ENCODE results near the gene MED12.
"Not testable (repeated sequence)": the region's sequence is repeated elsewhere in the genome, so short reads cannot be mapped to it uniquely, and the experiment has no call there.

Gene MED12

GRCh38 chrX:71177327-71177726 lies 58.9 kb downstream of the MED12 start:
- DNase-seq (ENCODE audit: low read depth), result no peak
- TF ChIP-seq, protein P1, sequence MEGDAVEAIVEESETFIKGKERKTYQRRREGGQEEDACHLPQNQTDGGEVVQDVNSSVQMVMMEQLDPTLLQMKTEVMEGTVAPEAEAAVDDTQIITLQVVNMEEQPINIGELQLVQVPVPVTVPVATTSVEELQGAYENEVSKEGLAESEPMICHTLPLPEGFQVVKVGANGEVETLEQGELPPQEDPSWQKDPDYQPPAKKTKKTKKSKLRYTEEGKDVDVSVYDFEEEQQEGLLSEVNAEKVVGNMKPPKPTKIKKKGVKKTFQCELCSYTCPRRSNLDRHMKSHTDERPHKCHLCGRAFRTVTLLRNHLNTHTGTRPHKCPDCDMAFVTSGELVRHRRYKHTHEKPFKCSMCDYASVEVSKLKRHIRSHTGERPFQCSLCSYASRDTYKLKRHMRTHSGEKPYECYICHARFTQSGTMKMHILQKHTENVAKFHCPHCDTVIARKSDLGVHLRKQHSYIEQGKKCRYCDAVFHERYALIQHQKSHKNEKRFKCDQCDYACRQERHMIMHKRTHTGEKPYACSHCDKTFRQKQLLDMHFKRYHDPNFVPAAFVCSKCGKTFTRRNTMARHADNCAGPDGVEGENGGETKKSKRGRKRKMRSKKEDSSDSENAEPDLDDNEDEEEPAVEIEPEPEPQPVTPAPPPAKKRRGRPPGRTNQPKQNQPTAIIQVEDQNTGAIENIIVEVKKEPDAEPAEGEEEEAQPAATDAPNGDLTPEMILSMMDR (IDR thresholded peaks at IDR 0.05; ENCODE audit: insufficient read depth, low read depth, low read length, missing control alignments), result no peak
- no peak overlapping the region for H3K4me3 ChIP-seq (ENCODE audit: low read depth, low read length)

GRCh38 chrX:71178908-71179307 lies 60.5 kb downstream of the MED12 start:
- TF ChIP-seq, protein P1 (IDR thresholded peaks at IDR 0.05; ENCODE audit: insufficient read depth, low read depth, low read length, missing control alignments), result peak; percentile 51
- DNase-seq (ENCODE audit: low read depth), result peak; percentile 80
- H3K4me3 ChIP-seq (ENCODE audit: low read depth, low read length), result no peak overlapping the region

DNA sequence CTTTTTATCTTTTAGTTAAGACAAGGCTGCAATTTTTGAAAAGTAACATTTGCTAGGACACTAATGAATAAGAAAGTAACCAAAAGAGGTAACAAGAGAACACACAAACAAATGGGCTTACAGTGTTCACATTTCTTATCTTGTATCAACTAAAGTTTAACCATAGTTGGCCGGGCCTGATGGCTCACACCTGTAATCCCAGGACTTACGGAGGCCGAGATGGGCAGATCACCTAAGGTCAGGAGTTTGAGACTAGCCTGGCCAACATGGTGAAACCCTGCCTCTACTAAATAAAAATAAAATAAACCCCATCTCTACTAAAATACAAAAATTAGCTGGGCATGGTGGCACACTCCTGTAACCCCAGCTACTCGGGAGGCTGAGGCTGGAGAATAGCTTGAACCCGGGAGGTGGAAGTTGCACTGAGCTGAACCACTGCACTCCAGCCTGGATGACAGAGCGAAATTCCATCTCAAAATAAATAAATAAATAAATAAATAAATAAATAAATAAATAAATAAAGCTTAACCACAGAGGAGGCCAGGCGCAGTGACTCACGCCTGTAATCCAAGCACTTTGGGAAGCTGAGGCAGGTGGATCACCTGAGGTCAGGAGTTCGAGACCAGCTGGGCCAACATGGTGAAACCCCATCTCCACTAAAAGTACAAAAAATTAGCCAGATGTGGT lies 62.3 kb downstream of the MED12 start:
- peak overlapping the region; percentile 73 for H3K4me3 ChIP-seq (ENCODE audit: low read depth, low read length)
- not testable (repeated sequence) for DNase-seq (ENCODE audit: low read depth)

- peak; percentile 87 for DNase-seq (ENCODE audit: low read depth)
- peak overlapping the region; percentile 73 for H3K4me3 ChIP-seq (ENCODE audit: low read depth, low read length)
- TF ChIP-seq, protein P1 (IDR thresholded peaks at IDR 0.05; ENCODE audit: insufficient read depth, low read depth, low read length, missing control alignments), result no peak
Measured at GRCh38 chrX:71181558-71181909, 63.1 kb downstream of the MED12 start.

- DNase-seq (ENCODE audit: low read depth), result peak; percentile 96
- TF ChIP-seq, protein P1 (IDR thresholded peaks at IDR 0.05; ENCODE audit: insufficient read depth, low read depth, low read length, missing control alignments), result no peak
- peak overlapping the region; percentile 73 for H3K4me3 ChIP-seq (ENCODE audit: low read depth, low read length)
Measured at GRCh38 chrX:71181910-71182799, 63.8 kb downstream of the MED12 start.

- TF ChIP-seq, protein P1 (IDR thresholded peaks at IDR 0.05; ENCODE audit: insufficient read depth, low read depth, low read length, missing control alignments), result no peak
- H3K4me3 ChIP-seq (ENCODE audit: low read depth, low read length), result peak overlapping the region; percentile 59
- peak; percentile 6 for DNase-seq (ENCODE audit: low read depth)
Measured at GRCh38 chrX:71182871-71183270, 64.5 kb downstream of the MED12 start.

- no peak for DNase-seq (ENCODE audit: low read depth)
- no peak overlapping the region for H3K4me3 ChIP-seq (ENCODE audit: low read depth, low read length)
Measured at GRCh38 chrX:71183341-71183740, 64.9 kb downstream of the MED12 start.

More at GRCh38 chrX:71183341-71183740, 64.9 kb downstream of the MED12 start:
- TF ChIP-seq, protein P1 (IDR thresholded peaks at IDR 0.05; ENCODE audit: insufficient read depth, low read depth, low read length, missing control alignments), result no peak
